Measurements from ENCODE around the gene GABRD. TPM values are rescaled to one million over a fixed set of nuclear protein-coding genes. Genes with fewer than 3 reads are reported as not detected.

Gene GABRD
- total and polyA plus RNA-seq, 2 donors (not counting 3 experiments of a cell fraction or from before 2014, with no cell fraction given), result not detected

GRCh38 chr1:2067981-2068380 is 48.8 kb downstream of the GABRD start:
- FAIRE-seq, result no peak

More at GRCh38 chr1:2067981-2068380, 48.8 kb downstream of the GABRD start:
- H3K27me3 ChIP-seq (ENCODE audit: control insufficient read depth in 2 of 2, insufficient read depth in 2 of 2, low read length in 2 of 2), result no peaks in the 10 kb centered on the region
- H3K9me1 ChIP-seq (replicated peaks; ENCODE audit: control insufficient read depth, extremely low read depth, insufficient read depth, low read length), result no peaks in the 10 kb centered on the region
- no peaks in the 10 kb centered on the region for H3K9me3 ChIP-seq (replicated peaks; ENCODE audit: control insufficient read depth, insufficient read depth, low read length)
- no peak overlapping the region for H3K4me2 ChIP-seq (ENCODE audit: insufficient read depth, low read length)
- no peak overlapping the region for H3K27ac ChIP-seq (ENCODE audit: insufficient read depth, low read depth, low read length)
- H2AFZ ChIP-seq (ENCODE audit: low read depth, low read length), result no peak overlapping the region
- ChIA-PET POLR2A (no interaction called here), CTCF (no interaction called here)
- H3K36me3 ChIP-seq (ENCODE audit: control insufficient read depth in 2 of 2, extremely low read depth in 1 of 2, insufficient read depth in 2 of 2, low read length in 2 of 2), result no peaks in the 10 kb centered on the region
- no peak overlapping the region for H3K4me3 ChIP-seq (replicated peaks in 1 of 3; ENCODE audit: insufficient read depth in 1 of 3, low read depth in 1 of 3, low read length in 3 of 3)
- TF ChIP-seq EZH2 (IDR thresholded peaks at IDR 0.05; ENCODE audit: borderline replicate concordance, low read depth, low read length, severe bottlenecking), result no peak
- TF ChIP-seq POLR2A (IDR thresholded peaks at IDR 0.05; ENCODE audit: low read depth, low read length), result no peak
- TF ChIP-seq FOS (IDR thresholded peaks at IDR 0.05; ENCODE audit: borderline replicate concordance, insufficient read depth, low read length), result no peak
- no peak for TF ChIP-seq JUN (IDR thresholded peaks at IDR 0.05; ENCODE audit: borderline replicate concordance, insufficient read depth, insufficient read length, low read depth)
- TF ChIP-seq MAX (IDR thresholded peaks at IDR 0.05; ENCODE audit: insufficient read depth, insufficient read length), result no peak
- TF ChIP-seq CTCF (IDR thresholded peaks at IDR 0.05; ENCODE audit: extremely low read depth in 1 of 2, insufficient read depth in 1 of 2, low read depth in 1 of 2, low read length in 2 of 2), result no peak
- no peak for TF ChIP-seq POLR2AphosphoS5 (IDR thresholded peaks at IDR 0.05; ENCODE audit: insufficient read depth, low read depth, low read length)
- TF ChIP-seq GATA2 (IDR thresholded peaks at IDR 0.05; ENCODE audit: insufficient read depth, insufficient read length, low read depth, low read length), result no peak
- no peak for TF ChIP-seq MYC (IDR thresholded peaks at IDR 0.05; ENCODE audit: low read depth, low read length)
- dilution Hi-C loops (cut with MboI; ENCODE audit: extremely low pct_ligation_motif_present, low sequenced_read_pairs), result no loop called here
- no peaks in the 10 kb centered on the region for H3K4me1 ChIP-seq (ENCODE audit: control insufficient read depth, extremely low read depth, insufficient read depth, low read length)
- H3K79me2 ChIP-seq (ENCODE audit: control insufficient read depth, insufficient read depth, low read length), result no peaks in the 10 kb centered on the region
- H4K20me1 ChIP-seq (replicated peaks; ENCODE audit: control insufficient read depth, extremely low read depth, insufficient read depth, low read length), result no peaks in the 10 kb centered on the region
- no TSS peak for BruUV-seq (replicated peaks)
- no peak overlapping the region for H3K9ac ChIP-seq (replicated peaks; ENCODE audit: extremely low read depth, insufficient read depth, low read length)
- intact Hi-C loops (cut with micrococcal nuclease), result no loop called here
- no peak for DNase-seq (ENCODE audit: low read depth, low spot score)

All from endothelial cell of umbilical vein (primary cell).